GM18867 (cell line): ENCODE measurements around the gene DECR2.
"Not testable (repeated sequence)": the region's sequence is repeated elsewhere in the genome, so short reads cannot be mapped to it uniquely, and the experiment has no call there.

Source experiments
- ATAC-seq: cut with Tn5 transposase; IDR thresholded peaks from one replicate; pipeline ENCODE4 v1.9.1; 2021; ENCODE audit warnings: mild to moderate bottlenecking, moderate library complexity; ENCODE audit not compliant: unreplicated experiment

DECR2 gene

DNA sequence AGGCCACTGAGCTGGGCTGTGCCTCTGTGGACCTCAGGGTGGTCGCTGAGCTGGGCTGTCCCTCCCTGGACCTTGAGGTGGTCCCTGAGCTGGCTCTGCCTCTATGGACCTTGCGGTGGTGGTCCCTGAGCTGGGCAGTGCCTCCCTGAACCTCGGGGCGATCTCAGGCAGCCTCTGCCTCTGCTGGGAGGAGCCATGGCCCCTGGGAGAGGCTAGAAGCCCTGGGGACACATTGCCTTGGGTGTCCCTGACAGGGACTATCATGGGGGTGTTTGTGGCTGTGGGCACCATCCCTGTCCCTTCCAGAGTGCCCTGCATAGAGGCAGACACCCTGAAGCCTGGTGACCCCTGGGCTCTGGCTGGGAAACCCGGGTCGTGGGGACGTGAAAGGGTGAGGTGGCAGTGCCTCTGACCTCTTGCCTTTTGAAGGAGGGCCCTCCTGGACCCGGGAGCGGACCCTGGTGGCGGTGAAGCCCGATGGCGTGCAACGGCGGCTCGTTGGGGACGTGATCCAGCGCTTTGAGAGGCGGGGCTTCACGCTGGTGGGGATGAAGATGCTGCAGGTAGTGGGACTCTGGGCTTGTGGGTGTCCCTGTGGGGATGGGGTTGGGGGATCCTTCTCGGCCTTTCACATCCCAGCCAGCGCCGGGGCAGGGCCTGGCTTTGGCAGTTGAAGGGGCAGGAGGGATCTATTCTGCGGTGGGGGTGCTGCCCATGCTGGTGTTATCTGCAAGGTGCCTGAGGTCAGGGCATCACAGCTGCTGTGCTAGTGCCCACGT is 2.9 kb upstream of the DECR2 start:
- ATAC-seq: no peak

DNA sequence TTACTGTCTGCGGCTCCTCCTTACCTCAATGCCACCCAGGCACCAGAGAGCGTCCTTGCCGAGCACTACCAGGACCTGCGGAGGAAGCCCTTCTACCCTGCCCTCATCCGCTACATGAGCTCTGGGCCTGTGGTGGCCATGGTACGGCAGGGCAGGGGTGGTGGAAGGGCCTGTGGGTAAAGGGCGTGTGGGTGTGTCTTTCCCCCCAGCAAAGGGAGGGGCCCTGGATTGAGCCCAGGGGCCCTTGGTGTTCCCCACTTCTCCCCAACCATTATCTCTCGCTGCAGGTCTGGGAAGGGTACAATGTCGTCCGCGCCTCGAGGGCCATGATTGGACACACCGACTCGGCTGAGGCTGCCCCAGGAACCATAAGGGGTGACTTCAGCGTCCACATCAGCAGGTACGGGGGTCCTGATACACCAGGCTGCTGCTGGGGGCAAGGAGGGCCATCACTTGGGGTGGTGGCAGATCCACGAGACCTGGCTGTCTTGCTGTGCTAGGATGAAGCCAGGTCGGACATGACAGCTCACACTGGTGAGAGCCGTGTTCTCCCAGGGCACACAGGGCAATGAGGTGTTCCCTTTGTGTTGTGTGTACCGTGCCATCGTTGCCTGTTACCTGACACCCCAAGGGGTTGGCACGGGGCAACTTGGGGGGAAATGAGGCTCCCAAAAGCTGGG is 2.2 kb upstream of the DECR2 start:
- ATAC-seq: no peak

DNA sequence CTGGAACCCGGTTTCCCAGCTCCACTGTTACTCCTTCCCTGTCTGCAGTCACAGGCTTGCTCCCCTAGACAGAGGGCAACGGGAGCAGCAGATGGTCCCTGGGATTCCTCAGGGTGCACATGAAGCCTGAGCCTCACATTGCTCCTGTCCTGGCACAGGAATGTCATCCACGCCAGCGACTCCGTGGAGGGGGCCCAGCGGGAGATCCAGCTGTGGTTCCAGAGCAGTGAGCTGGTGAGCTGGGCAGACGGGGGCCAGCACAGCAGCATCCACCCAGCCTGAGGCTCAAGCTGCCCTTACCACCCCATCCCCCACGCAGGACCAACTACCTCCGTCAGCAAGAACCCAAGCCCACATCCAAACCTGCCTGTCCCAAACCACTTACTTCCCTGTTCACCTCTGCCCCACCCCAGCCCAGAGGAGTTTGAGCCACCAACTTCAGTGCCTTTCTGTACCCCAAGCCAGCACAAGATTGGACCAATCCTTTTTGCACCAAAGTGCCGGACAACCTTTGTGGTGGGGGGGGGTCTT is 1.6 kb upstream of the DECR2 start:
- ATAC-seq: no peak

DNA sequence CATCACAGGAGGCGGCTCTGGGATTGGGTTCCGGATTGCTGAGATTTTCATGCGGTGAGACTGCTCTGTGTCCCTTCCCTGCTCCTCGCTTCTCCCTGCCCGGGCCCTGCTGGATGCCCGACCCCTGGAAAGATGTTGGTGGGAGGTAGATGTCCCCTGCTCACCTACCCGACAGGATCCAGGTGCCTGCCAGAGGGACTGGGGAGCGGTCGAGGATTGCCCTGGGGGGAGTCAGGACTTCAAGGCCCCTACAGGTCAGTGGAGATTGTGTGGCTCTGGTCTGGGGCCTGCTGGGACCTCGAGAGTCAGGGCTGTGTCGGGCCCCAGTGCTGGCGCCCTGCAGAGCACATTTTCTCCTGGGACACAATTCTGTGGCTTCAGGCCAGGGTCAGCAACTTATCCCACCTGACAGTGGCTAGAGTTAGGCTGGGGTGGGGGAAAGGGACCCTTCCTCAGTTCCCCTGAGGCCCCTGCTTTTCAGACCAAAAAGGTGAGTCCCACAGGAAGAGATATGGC is 3.3 kb downstream of the DECR2 start:
- no peak for ATAC-seq

DNA sequence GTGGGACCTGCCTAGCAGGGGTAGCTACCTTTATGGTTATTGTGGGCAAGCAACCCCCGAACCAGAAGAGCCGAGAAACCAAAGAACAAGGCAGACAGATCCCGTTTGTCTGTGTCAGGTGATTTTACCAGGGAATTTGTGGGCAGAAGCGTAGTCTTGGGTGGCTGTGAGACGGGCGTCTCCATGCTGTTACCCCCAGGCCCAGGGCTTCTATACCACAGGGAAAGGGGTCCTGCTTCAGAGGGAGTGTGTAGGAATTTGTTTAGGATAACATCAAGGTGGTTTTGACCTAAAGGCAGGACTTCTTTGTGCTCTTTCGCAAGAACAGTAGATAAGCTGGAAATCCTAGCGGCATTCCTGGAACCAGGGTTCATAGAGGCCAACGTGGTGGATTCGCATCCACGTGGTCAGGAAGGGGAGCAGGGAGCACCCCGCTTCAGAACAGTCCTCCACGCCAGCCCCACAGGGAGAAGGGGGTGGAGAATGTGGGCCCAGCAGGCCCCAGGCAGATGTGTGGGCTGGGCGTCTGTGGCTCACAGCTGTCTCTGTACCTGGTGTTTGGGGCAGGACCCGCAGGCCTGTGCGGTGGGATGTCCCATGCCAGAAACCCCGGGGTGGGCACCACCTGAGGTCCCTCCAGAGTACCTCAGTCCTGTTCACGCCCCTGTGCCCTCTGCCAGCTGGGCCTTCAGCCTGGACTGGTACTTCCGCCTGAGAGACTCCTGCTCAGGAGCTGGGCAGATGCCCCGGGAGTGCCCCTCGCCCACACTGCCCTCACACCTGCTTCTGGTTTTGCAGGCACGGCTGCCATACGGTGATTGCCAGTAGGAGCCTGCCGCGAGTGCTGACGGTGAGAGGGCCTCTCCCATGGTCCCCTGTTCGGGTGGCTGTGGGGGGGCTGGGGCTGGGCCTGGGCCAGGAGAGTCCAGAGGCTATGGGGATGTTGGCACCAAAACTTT is 4.1 kb downstream of the DECR2 start:
- no peak for ATAC-seq

DNA sequence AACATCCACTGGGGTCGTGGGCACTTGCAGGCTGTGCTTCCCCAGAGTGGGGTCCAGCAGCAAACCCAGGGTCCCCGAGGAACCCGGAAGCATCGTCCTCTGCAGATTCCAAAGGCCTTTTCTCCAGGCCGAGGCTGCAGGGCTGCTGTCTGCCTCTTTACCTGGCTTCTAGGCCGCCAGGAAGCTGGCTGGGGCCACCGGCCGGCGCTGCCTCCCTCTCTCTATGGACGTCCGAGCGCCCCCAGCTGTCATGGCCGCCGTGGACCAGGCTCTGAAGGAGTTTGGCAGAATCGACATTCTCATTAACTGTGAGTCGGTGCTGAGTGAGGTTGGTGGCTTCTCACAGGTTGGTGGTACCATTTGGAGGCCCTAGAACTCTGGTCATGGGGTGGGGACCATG is 5.6 kb downstream of the DECR2 start:
- ATAC-seq: no peak

DNA sequence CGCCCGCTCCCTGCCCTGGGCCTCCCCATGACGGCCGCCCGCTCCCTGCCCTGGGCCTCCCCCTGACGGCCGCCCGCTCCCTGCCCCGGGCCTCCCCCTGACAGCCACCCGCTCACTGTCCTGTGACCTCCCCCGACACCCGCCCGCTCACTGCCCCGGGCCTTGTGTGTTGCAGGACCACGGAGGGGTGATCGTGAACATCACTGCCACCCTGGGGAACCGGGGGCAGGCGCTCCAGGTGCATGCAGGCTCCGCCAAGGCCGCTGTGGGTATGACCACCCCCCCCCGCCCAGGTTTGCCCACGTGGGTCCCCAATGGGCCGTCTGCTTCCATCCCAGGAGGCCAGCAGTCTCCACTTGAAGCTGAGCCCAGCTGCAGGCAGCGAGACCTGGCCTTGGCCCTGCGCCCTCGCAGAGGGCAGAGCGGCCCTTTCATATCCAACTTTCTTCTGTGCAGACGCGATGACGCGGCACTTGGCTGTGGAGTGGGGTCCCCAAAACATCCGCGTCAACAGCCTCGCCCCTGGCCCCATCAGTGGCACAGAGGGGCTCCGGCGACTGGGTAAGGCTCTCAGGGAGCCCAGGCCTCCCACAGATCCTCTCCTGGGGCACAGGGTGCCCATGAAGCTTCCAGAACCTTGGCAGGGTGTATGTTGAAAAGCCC is 9.0 kb downstream of the DECR2 start:
- no peak for ATAC-seq

DNA sequence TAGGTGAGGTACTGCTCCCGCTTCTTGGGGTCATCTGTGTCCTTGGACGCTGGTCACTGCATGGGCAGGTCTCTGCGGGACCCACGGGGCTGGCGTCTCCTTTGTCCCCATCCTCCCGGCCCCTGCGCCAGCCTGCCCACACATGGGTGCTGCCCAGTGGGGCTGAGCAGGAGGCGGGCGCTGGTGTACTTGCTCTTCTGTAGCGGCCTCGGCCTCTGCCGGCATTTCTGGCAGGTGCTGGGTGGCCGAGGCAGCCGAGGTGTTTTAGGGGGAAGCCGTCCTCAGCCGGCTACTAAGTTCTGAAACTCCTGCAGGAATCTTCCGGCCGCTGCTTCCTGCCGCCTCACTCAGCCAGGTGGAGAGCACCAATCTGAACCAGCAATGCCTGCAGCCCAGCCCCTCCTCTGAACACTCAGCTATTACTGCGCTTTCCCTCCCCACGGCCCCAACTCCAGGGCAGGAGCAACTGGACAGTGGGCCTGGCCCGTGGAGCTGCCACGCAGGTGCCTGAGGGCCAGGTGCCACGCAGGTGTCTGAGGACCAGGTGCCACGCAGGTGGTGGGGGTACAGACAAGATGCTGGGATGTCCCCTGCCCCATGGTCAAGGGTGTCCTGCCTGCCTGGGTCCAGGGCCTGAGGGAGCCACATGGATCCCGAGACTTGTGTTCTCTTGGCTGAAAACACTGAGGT is 10.0 kb downstream of the DECR2 start:
- no peak for ATAC-seq

DNA sequence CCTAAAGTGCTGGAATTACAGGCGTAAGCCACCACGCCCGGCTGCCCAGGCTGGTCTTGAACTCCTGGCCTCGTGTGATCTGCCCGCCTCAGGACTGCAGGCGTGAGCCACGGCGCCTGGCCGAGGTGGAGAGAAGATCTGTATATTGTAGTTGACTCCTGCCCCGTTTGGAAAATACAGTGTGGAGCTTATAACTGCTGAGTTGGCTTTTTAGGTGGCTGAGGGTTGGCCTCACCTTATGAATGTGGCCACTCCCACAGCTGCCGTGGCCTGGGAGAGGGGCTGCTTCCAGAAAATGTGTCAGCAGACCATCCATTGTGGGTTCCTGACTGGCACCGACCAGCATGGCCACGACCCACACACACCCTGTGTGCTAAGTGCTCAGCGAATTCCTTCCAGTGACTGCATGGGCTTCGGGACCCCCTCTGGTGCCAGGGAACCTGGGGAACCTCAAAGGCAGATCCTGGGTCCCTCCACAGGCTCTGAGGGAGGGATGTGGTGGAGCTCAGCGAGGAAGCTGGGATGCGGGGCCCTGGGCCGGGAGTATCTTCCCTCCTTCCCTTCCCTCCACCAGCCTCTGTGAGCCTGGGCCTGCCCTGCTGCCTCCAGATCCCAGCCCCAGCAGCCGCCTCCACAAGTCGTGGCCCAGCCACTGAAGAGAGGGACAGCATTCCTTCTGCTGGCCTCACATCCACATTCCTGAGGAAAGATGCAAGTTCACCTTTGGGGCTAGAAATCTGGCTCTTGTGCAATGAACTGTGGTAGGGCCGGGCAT is 12.9 kb downstream of the DECR2 start:
- no peak for ATAC-seq

DNA sequence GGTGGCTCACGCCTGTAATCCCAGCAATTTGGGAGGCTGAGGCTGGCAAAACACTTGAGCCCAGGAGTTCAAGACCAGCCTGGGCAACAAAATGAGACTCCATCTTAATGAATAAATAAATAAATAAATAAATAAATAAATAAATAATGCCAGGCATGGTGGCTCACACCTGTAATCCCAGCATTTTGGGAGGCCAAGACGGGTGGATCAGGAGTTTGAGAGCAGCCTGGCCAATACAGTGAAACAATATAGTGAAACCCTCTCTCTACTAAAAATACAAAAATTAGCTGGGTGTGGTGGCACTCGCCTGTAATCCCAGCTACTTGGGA is 13.4 kb downstream of the DECR2 start:
- not testable (repeated sequence) for ATAC-seq

DNA sequence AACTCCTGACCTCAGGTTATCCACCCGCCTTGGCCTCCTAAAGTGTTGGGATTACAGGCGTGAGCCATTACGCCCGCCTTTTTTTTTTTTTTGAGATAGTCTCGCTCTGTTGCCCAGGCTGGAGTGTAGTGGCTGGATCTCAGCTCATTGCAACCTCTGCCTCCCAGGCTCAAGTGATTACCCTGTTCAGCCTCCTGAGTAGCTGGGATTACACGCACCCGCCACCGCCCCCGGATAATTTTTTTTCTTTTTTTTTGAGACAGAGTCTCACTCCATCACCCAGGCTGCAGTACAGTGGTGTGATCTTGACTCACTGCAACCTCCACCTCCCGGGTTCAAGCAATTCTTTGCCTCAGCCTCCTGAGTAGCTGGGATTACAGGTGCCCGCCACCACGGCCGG is 20.5 kb downstream of the DECR2 start:
- not testable (repeated sequence) for ATAC-seq

DNA sequence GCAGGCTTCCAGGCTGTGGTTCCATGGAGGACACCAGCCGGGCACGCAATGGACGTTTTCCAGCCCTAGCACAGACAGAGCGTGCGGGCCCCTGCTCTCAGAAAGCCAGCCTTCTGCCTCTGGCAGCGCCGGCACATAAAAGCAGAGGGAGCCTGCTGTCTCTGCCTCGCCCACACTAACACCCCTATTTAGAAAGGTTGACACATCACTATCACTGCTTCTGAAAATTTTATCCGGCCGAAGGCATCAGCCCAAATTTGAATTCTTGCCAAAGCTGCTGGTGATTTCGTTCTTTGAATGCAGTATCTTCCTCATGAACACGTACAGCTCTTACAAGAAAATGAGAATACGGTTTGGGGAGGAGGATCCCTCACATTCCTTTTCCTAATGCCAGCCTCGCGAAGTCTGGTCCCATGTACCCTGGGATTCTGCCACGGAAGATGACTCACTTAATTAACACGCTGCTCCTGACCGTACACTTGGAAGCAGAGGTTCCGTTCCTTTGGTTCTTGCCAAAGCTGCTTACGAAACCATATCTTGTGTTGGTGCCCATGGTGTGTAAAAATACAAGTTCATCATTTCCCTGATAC is 22.4 kb downstream of the DECR2 start:
- no peak for ATAC-seq

DNA sequence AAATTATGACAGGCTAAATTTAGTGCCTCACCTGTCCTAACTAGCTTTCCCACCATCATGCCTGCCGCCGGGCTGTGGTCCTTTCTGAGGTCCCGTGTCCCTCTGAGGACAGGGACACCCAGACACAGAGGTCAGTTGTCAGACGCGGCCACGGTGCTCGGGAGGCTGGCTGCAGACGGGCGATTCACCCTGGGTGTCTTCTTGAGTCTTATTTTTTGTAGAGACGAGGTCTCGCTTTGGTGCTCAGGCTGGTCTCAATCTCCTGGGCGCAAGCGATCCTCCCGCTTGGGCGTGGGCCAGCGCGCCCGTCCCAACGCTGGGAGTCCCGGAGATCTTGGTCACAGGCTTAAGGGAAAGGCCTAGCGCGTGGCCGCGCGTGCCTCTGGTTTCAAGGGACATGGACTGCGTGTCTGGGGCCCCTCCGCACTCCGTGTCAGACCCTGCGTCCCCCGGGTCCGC is 23.0 kb downstream of the DECR2 start:
- no peak for ATAC-seq

DNA sequence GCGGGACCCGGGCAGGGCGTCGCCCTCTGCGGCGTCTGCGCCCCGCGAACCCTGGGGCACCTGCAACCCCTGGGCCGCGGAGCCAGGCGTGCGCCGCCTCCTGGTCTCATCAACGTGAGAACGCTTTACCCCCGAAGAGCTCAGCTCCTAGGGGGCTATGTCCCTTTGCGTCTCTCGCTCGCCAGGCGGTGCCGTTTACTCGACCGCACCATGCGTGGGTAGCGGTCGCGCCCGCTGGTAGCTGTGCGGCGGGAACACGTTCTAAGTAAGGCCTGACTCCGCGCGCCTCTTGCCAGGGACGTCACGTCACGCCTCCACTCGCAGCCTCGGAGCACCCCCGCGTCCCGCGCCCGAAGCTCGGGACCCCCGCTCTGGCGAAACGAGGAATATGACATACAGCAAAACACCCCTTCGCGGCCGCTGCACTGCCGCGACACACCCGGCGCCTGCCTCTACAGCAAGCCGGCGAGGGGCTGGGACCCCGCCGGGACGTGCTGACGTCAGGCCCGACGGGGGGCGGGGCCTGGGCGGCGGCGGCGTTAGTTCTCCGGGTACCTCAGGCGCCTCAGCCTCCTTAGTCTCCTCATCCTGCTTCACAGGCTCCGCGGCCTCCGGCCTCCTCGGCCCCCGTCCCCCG is 23.5 kb downstream of the DECR2 start, which contains the start of gene RAB11FIP3:
TSS of gene RAB11FIP3 (plus strand) at position 568 of the 637 bp plus-strand sequence. CDS start 358 bp downstream, outside the sequence.
- ATAC-seq: peak; percentile 76

DNA sequence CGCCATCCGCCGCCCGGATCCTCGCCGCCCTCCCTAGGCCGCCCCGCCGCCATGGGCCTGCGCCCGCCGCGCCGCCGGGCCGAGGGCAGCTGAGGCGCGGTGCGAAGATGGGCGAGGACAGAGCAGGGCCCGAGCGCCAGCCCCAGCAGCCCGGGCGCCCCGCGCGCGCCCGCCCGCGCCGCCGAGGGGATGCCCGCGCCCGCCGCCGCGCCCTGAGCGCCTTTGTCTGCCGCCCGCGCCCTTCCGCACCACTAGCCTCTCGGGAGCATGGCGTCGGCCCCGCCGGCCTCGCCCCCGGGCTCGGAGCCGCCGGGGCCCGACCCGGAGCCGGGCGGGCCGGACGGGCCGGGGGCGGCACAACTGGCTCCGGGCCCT is 24.0 kb downstream of the DECR2 start:
- peak; percentile 36 for ATAC-seq

DNA sequence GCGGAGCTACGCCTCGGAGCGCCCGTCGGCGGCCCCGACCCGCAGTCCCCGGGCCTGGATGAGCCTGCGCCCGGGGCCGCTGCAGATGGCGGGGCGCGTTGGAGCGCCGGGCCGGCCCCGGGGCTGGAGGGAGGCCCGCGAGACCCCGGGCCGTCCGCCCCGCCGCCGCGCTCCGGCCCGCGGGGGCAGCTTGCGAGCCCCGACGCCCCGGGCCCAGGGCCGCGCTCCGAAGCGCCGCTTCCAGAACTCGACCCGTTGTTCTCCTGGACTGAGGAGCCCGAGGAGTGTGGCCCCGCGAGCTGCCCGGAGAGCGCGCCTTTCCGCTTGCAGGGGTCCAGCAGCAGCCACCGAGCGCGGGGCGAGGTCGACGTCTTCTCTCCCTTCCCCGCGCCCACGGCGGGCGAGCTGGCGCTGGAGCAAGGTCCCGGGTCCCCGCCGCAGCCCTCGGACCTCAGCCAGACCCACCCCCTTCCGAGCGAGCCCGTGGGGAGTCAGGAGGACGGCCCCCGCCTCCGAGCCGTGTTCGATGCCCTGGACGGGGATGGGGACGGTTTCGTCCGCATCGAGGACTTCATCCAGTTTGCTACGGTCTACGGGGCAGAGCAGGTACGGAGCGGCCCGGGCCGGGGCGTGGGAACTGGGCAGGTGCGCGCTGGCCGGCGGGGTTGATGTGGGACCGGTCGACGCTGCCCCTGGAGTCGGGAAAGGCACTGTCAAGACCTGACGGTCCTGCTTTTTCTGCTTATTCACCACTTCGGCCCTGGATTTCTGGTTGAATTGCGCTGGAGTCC is 24.6 kb downstream of the DECR2 start:
- ATAC-seq: peak; percentile 11

DNA sequence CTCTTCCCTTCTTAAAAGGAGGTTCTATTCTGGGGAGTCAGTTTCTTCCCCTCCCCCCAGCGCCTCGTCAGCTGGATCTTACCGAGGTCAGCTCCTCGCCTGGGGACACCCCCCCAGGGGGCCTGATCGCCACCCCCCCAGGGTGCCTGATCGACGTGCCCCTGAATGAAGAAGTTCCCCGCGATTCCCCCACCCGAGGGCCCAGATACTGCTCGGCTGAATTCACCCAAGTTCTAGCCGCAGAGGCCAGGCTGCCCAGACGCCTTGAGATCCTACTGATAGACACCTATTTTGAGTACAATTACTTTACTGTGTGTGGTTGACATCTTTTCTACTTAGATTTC is 25.2 kb downstream of the DECR2 start:
- no peak for ATAC-seq
